HUES64 (cell line): ENCODE data around the gene TMEM86A.
A peak's percentile ranks its signal among the peaks of the same experiment; 100 is the strongest.

Experiments
- H3K27ac ChIP-seq: 2 replicates; pipeline ENCODE4 v1.7.0; 2013; ENCODE audit warnings: low read depth, low read length, inconsistent platforms
- H3K27me3 ChIP-seq: 2 replicates; pipeline ENCODE4 v1.6.1; 2013; ENCODE audit warnings: mild to moderate bottlenecking, low read length; ENCODE audit not compliant: insufficient read depth
- H3K36me3 ChIP-seq: 2 replicates; pipeline ENCODE4 v1.6.1; 2013; ENCODE audit warnings: mild to moderate bottlenecking, low read length; ENCODE audit not compliant: insufficient read depth
- H3K4me1 ChIP-seq: 2 replicates; pipeline ENCODE4 v1.6.1; 2013; ENCODE audit warnings: mild to moderate bottlenecking, low read length, moderate library complexity; ENCODE audit not compliant: insufficient read depth
- H3K4me3 ChIP-seq: 2 replicates; pipeline ENCODE4 v1.5.1; 2013; ENCODE audit warnings: mild to moderate bottlenecking, low read length, moderate library complexity
- H3K9ac ChIP-seq: 2 replicates; pipeline ENCODE4 v1.6.1; 2013; ENCODE audit warnings: mild to moderate bottlenecking, low read depth, low read length
- H3K9me3 ChIP-seq: 2 replicates; pipeline ENCODE4 v1.6.1; 2013; ENCODE audit warnings: low read depth, low read length; ENCODE audit not compliant: insufficient read depth
- WGBS: fragments of 150-250, 120-280 bp; methylation state at CpG from one replicate; pipeline ENCODE4 v1.1.7; 2013; ENCODE audit warnings: missing lambda C conversion rate; 5-methylcytosine and 5-hydroxymethylcytosine counted together

TMEM86A gene

GRCh38 chr11:18743365-18743764 is 44.8 kb downstream of the TMEM86A start:
- WGBS: 96% methylated on average over 10 of the region's 10 CpGs
- H3K27ac ChIP-seq: no peak overlapping the region
- no peak overlapping the region for H3K4me3 ChIP-seq
- no peaks in the 10 kb centered on the region for H3K4me1 ChIP-seq
- H3K36me3 ChIP-seq: no peaks in the 10 kb centered on the region
- no peaks in the 10 kb centered on the region for H3K9me3 ChIP-seq
- no peak overlapping the region for H3K9ac ChIP-seq
- no peaks in the 10 kb centered on the region for H3K27me3 ChIP-seq

GRCh38 chr11:18743900-18744514 is 45.4 kb downstream of the TMEM86A start:
- Histone ChIP-seq H3K9ac (no peak overlapping the region), H3K9me3 (no peaks in the 10 kb centered on the region), H3K36me3 (no peaks in the 10 kb centered on the region), H3K4me1 (0 out of 2 replicates have a peak, but pooled peaks cover 2% of the 10 kb centered on the region), H3K4me3 (no peak overlapping the region), H3K27ac (no peak overlapping the region), H3K27me3 (no peaks in the 10 kb centered on the region)
- WGBS: 88% methylated on average over 13 of the region's 15 CpGs

GRCh38 chr11:18745251-18745650 is 46.7 kb downstream of the TMEM86A start:
- Histone ChIP-seq H3K9ac (no peak overlapping the region), H3K27ac (no peak overlapping the region), H3K4me1 (peaks cover 13% of the 10 kb centered on the region; the same call in 1 of the 2 replicates), H3K9me3 (no peaks in the 10 kb centered on the region), H3K4me3 (no peak overlapping the region), H3K27me3 (no peaks in the 10 kb centered on the region), H3K36me3 (no peaks in the 10 kb centered on the region)
- WGBS: 85% methylated on average over 6 of the region's 6 CpGs

- Histone ChIP-seq H3K27ac (no peak overlapping the region), H3K9me3 (no peaks in the 10 kb centered on the region), H3K4me1 (peaks cover 13% of the 10 kb centered on the region; the same call in 1 of the 2 replicates), H3K36me3 (no peaks in the 10 kb centered on the region), H3K27me3 (no peaks in the 10 kb centered on the region), H3K4me3 (no peak overlapping the region), H3K9ac (no peak overlapping the region)
- WGBS: 75% methylated on average over 13 of the region's 13 CpGs
Measured at GRCh38 chr11:18748766-18749365, 50.3 kb downstream of the TMEM86A start.

- peaks cover 13% of the 10 kb centered on the region; the same call in 1 of the 2 replicates for H3K4me1 ChIP-seq
- H3K9ac ChIP-seq: no peak overlapping the region
Measured at GRCh38 chr11:18749681-18750319, 51.2 kb downstream of the TMEM86A start.

GRCh38 chr11:18750944-18751343 is 52.4 kb downstream of the TMEM86A start:
- H3K4me1 ChIP-seq: peaks cover 13% of the 10 kb centered on the region; the same call in 1 of the 2 replicates
- H3K4me3 ChIP-seq: no peak overlapping the region
- no peaks in the 10 kb centered on the region for H3K9me3 ChIP-seq
- no peak overlapping the region for H3K27ac ChIP-seq
- H3K36me3 ChIP-seq: no peaks in the 10 kb centered on the region
- 79% methylated on average over 2 of the region's 3 CpGs for WGBS
- no peaks in the 10 kb centered on the region for H3K27me3 ChIP-seq
- H3K9ac ChIP-seq: no peak overlapping the region

More at GRCh38 chr11:18749681-18750319, 51.2 kb downstream of the TMEM86A start:
- Histone ChIP-seq H3K36me3 (no peaks in the 10 kb centered on the region), H3K9me3 (no peaks in the 10 kb centered on the region), H3K27ac (peak overlapping the region; percentile 1; the same call in 1 of the 2 replicates), H3K27me3 (no peaks in the 10 kb centered on the region), H3K4me3 (no peak overlapping the region)
- 59% methylated on average over 12 of the region's 12 CpGs for WGBS

DNA sequence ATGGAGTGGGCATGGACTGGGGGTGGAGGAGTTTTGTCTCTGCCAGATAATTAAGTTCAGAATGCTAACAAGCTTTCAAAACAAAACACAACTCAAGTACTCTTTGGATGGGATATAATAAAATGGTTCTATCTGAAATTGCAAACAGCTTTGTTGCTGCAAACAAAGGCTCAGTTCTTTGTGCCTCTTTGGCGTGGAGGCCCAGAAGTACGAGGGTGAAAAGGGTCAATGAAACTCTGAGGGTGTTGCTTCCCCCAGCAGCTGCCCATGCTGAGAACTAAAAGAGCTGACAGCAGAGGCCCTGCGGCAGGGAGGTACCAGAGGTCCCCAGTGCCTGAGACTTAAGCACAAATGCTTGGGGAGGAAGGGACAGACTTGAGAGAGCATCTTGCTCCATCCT is 53.9 kb downstream of the TMEM86A start:
- 71% methylated on average over 3 of the region's 3 CpGs for WGBS
- Histone ChIP-seq H3K9me3 (no peaks in the 10 kb centered on the region), H3K36me3 (no peaks in the 10 kb centered on the region), H3K4me1 (peaks cover 13% of the 10 kb centered on the region; the same call in 1 of the 2 replicates), H3K9ac (no peak overlapping the region), H3K27me3 (no peaks in the 10 kb centered on the region), H3K27ac (no peak overlapping the region), H3K4me3 (no peak overlapping the region)

- peaks cover 8% of the 10 kb centered on the region; the same call in 1 of the 2 replicates for H3K4me1 ChIP-seq
- H3K4me3 ChIP-seq: no peak overlapping the region
- no peak overlapping the region for H3K9ac ChIP-seq
- no peaks in the 10 kb centered on the region for H3K27me3 ChIP-seq
- H3K36me3 ChIP-seq: no peaks in the 10 kb centered on the region
- 85% methylated on average over 5 of the region's 5 CpGs for WGBS
- no peak overlapping the region for H3K27ac ChIP-seq
- H3K9me3 ChIP-seq: no peaks in the 10 kb centered on the region
Measured at GRCh38 chr11:18754308-18754707, 55.7 kb downstream of the TMEM86A start.
